Inferior parietal cortex (tissue), 1 donor: ENCODE results near the gene FMO5.
A peak's percentile ranks its signal among the peaks of the same experiment; 100 is the strongest.

ENCODE experiments used
- DNase-seq: peaks from one replicate; pipeline ENCODE4 v3.0.0-alpha.2; 2016; ENCODE audit errors: extremely low spot score

FMO5 gene, protein sequence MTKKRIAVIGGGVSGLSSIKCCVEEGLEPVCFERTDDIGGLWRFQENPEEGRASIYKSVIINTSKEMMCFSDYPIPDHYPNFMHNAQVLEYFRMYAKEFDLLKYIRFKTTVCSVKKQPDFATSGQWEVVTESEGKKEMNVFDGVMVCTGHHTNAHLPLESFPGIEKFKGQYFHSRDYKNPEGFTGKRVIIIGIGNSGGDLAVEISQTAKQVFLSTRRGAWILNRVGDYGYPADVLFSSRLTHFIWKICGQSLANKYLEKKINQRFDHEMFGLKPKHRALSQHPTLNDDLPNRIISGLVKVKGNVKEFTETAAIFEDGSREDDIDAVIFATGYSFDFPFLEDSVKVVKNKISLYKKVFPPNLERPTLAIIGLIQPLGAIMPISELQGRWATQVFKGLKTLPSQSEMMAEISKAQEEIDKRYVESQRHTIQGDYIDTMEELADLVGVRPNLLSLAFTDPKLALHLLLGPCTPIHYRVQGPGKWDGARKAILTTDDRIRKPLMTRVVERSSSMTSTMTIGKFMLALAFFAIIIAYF

DNA sequence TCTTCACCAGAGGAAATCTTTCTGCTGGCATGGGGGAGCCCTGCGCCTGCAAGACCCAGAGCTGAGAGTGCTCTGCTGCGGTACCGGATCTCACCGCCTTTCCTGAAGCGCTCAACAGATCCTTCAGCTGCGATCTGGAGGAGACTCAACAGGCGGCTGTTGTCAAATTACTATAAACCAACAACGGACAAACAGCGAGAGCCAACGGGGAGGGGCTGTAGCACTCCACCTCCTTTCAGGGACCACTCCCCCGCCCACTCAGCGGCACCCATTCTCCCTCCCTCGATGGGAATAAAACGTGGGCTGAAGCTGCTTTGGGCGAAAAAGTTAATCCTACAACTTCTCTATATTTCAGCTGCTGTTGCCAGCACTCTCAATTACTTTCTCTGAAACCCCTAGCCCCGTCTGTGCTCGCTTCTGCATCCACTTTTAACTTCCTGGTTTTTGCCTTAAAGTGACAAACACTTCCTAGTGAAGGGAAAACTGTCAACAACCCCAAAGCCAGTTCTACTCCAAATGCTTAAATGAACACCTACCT, at the start of gene FMO5:
TSS of gene FMO5 (minus strand) at position 147 of the 538 bp plus-strand sequence. CDS start 310 bp downstream, outside the sequence.
- DNase-seq: peak; percentile 34

DNA sequence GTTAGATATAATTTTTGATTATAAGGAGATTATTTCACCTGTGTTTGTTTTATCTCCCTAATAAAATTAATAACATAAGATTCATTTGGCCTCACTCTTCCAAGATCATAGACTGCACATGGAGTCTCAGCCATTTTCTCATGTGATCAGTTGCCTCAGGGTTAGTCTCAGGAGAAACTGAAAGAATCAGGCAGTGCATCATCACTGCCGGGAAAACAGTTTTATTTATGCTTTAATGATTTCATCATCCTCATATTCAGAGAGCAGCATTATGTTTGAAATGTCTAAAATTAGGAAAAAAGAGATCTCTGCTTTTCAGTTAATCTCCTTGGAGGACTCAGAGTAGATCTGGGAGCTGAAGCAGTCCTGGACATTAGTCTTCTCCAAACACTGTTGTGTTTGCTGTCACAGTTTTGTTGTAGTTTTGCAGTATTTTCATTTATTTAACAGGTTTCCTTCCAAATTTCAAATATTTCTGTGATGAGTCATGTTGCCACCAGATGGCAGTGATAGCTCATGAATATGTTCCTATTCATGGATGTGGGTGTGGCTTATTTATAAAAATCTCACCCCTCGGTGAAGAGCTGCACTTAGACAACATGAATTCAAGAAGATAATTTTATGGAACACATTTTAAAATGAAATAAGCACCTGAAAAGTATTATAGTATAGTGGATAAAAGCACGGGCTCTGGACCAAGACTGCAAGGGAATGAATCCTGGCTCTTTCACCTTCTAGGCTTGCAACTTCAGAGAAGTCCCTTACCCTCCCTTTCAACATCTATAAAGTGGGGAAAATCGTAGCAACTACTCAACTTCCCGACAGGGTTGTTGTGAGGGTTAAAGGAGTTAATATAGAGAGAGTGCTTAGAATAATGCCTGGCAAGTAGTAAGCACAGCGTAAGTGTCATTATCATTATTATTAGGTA, 48.5 kb upstream of the FMO5 start:
- DNase-seq: peak; percentile 77

DNA sequence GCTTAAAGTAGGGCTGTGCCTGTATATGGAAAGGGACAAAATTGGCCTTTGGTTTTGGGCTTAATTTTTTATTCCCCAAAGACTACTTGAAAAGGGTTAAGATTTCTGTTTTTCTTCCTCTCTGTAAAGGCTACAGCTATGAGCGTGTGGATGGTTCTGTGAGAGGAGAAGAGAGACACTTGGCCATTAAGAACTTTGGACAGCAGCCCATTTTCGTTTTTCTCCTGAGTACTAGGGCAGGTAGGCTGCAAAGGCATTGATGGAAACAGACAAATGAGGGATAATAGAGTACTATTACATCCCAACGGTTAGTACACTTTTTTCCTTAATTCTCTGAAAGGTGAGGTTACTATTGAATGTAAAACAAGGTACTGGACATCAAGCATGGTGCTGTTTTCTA, 46.9 kb upstream of the FMO5 start:
- DNase-seq: no peak

DNA sequence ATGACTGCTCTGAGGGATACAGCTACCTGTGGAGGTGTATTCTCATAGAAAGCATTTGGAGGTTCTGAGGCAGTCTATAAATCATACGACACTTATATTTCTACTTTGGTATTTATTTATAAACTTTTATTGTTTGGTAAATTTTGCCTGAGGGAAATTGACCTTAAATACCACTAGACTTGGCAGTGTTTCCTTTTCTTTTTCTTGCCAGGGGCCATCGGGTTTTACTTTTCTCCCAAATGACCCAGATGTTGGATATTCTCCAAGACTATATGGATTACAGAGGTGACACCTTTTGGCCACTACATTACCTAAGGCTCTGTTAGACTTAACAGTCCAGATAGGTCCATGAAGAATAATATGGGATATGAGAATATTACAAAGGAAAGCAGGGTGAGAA, 45.6 kb upstream of the FMO5 start:
- no peak for DNase-seq

DNA sequence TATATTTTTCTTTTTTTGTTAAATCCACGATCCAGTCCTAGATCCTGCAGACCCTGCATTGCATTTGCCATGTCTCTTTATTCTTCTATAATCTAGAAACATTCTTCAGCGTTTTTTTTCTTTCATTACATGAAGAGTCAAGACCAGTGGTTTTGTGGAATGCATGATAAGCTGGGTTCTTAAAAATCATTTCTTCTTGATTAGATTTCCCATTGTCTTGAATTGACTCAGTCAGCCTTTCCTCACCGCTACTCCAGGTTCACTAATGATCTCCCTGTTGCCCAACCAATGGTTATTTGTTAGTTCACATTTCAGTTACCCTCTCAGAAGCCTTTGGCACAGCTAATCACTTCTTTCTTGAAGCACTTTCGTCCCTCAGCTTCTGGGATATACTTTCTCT, 42.6 kb upstream of the FMO5 start:
- DNase-seq: no peak

DNA sequence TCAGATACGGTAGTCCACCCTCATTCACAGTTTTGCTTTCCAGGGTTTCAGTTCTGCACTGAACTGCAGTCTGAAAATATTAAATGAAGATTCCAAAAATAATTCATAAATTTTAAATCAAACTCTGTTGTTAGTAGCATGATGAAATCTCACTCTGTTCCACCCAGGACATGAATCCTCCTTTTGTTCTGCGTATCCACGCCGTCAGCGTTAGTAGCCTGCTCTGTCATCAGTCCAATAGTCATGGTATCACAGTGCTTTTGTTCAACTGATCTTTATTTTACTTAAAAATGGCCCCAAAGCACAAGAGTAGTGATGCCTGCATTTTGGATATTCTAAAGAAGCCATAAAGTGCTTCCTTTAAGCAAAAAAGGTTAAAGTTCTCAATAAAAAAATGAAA, 41.2 kb upstream of the FMO5 start:
- DNase-seq: peak; percentile 61

DNA sequence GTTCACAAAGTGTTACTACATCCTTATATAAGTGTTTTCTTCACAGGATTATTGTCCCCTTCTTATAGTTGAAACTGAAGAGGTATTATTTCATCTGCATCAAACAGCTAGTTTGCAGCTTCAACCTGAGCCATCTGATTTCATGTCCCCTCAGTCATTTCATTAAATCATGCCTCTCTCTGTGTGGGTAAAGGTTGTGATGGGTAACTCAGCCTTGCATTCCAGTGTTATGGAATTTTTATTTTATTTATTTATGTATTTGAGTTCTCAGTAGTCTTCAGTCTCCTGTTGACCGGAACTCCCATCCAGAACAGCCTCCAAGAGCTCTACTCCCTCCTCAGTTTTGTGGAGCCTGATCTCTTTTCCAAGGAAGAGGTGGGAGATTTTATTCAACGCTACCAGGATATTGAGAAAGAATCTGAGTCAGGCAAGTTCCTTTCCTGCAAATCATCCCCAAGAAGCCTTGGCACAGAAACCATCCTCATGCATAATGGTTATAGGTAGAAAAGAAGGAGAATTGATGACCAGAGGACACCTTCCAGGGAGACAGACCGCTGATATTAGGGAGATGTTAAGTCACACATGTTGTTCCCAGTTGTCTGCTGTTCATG, 39.1 kb upstream of the FMO5 start:
- DNase-seq: no peak

DNA sequence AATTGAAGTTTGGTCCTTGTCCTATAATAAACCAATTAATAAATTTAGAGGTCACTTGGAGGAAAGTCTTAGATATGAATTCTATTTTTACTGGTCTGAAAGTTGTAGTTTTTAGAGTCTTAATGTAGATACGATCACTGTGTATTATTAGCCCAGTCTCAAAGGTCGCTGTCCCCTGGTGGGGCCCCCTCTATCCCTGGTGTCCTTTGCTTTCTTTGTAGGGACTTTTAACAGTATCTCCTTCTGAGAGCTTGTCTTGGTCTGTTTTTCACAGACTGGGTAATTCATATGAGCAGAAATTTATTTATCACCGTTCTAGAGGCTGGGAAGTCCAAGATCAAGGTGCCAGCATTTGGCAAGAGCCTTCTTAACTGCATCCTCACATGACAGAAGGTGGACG, 35.8 kb upstream of the FMO5 start:
- no peak for DNase-seq

DNA sequence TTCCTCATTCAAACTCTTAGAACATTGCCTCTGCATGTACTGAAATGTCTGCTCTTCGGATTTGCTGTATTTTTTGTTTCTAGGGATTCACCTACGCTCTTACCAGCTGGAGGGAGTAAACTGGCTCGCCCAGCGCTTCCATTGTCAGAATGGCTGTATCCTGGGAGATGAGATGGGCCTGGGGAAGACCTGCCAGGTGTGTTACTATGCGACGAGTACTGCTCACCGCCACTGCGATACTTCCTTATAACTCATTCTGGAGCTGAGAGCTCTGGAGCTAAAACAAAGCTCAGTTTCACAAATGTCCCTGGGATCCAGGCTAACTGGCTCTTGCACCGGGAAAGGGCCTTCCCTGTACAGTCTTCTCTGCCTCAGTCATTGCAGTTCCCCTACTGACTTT, 27.4 kb upstream of the FMO5 start:
- no peak for DNase-seq

DNA sequence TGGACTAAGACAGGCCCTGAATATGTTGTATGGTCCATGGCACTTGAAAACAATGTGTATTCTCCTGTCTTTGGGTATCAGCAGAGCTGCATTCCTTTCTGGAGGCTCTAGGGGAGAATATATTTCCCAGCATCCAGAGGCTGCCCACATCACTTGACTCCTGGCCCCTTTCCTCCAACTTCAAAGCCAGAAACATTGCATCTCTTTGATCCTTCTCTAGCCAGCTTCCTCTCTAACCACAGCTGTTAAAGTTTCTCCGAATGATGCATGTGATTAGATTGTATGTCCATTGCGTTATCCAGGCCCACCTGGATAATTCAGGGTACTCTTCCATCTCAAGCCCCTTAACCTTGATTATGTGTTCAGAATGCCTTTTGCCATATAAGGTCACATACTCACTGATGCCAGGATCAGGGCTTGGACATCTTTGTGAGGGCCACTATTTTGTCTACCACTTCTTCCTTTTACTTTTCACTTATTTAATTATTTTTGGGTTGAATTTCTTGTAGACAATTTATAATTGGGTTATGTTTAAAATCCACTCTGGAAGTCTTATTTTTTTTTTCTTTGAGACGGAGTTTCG, 22.6 kb upstream of the FMO5 start:
- DNase-seq: no peak

DNA sequence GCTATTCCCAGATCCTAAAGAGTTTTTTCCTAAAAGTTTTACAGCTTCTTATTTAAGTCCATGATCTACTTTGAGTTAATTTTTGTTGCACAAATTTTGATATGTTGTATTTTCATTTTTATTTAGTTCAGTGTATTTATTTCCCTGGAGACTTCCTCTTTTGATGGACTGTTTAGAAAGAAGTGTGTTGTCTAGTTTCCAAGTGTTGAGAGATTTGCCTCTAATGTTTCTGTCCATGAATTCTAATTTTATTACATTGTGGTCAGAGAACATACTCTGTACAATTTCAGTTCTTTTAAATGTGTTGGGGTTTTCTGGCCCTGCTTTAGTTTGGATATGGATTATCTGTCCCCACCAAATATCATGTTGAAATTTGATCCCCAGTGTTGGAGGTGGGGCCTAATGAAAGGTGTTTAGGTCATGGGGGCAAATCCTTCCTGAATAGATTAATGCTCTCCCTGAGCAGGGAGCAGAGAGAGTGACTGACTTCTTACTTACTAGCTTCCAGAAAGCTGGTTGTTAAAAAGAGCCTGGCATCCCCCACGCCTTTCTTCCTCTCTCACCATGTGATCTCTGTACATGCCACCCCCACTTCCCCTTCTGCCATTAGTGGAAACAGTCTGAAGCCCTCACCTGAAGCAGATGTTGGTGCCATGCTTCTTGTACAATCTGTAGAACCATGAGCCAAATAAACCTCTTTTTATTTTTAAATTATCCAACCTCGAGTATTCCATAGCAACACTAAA, 21.9 kb upstream of the FMO5 start:
- DNase-seq: no peak

DNA sequence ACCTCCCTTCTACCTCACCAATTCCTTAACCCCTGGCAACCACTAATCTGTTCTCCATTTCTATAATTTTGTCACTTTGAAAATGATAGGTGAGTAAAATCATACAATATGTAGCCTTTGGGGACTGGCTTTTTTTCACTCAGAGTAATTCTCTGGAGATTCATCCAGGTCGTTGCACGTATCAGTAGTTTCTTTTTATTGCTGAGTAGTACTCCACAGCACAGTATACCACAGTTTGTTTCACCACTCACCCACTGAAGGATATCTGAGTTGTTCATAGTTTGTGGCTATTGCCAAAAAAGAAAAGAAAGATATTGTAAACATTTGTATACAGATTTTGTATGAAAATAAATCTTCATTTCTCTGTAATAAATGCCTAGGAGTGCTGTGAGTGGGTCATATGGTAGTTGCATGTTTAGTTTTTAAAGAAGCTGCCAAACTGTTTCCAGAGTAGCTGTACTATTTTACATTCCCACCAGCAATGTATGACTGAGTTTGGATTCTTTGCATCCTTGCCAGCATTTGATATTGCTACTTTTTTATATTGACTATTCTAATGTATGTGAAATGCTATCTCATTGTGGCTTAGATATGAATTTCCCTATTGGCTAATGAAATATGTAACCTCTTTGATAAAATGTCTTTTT, 21.0 kb upstream of the FMO5 start:
- DNase-seq: no peak

DNA sequence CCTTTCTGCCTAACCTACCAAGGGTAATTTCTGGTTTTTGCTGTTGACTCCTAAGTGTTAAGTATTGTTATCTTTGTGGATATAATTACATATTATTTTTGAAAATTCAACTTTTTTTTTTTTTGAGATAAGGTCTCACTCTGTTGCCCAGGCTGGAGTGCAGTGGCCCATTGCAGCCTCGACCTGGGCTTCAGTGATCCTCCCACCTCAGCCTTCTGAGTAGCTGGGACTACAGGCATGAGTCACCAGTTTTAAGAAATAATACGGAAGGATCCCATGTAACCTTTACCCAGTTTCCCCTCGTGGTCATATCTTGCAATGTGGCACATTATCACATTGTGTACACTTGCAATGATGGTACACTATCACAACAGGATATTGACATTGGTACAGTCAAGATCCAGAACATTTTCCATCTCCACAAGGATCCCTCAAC, 20.5 kb upstream of the FMO5 start:
- no peak for DNase-seq

DNA sequence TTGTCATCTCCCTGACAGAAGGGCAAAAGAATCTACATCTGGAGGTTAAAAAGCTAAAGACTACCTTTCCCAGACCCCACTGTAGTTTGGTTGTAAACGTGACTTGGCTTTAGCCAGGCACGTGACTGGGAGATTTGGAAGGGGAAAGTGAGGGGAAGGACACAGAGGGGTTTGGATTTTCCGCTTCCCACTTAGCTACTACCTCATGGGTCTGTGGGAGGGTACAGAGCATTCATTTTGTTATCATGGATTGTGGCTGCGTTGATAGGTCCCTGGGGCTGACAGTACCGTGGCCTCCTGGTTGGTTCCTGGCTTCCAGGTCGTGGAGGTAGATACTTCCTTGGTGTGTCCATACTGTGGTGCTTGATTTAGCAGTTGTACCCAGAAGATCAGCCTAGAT, 20.0 kb upstream of the FMO5 start:
- no peak for DNase-seq

DNA sequence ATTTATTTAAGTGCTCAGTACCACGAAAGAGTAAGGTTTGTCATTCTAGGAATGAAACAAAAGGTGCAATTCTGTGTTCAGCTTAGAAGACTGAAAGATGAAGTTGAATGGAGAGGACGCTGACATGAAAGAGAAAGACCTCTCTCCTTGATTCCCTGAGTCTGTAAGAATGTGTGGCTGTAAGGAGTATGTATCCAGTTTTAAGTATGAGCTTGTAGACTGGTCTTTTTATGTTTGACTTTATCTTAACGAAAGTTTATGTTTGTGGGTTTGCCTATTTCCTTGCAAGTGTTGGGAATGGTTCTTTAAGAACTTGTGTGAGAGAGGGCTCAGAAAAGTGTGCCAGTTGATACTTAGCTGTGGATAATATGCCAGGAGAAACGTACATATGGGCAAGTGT, 18.7 kb upstream of the FMO5 start:
- peak; percentile 19 for DNase-seq

DNA sequence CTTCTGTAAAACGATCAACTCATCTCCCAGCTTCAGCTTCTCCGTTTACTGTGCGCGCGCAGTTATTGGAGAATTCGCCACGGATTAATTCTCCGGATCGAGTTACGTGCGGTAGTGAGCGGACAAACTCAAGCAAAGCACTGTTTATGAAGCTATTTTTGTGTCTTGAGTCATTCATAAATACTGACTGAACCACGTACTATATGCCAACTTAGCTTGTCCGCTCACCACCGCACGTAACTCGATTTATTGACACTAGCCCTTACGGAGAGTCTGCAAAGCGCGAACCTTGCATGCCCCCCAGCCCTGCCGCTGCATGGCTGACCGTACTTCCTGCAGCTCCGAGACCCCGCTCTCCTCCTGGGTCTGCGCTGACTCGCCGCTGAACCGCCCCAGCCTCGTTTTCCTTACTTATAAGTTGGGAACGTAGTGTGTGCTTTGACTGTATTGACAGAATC, 18.1 kb upstream of the FMO5 start:
- no peak for DNase-seq

DNA sequence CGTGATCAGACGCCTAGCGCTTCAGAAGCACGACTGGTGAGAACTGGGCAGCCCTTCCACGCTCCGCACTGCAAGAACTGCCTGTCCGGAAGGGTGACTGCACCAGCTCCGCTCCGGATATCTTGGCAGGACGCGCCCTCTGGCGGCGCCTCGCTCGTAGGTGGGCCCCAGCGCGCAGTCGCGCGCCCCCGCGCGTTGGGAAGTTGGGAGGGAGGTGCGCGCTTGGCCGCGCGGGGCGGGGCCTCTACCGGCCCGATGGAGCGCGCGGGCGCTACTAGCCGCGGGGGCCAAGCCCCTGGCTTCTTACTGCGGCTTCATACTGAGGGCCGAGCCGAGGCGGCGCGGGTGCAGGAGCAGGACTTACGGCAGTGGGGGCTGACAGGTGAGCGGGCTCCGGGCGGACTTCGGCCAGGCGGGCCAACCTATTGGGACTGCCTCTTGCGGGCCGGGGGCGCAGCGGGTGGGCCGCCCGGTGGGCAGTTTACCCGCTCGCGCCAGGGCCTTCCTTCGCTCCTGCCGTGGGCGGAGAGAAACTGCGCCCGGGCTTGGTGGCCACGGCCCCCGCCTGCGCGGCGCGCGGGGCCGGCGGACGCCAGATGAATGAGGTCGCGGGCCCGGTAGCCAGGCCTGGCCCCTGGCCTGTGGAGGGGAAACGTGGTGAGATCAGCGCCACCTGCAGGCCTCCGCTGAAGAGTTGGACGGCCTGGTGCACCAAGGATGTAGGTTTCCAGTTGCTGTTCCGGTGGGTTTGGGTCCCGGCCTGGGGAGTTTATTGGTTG, 17.5 kb upstream of the FMO5 start, which contains the start of gene CHD1L:
TSS of gene CHD1L (plus strand) at position 236 of the 779 bp plus-strand sequence. CDS start at position 256, 20 bp downstream.
- peak; percentile 96 for DNase-seq

DNA sequence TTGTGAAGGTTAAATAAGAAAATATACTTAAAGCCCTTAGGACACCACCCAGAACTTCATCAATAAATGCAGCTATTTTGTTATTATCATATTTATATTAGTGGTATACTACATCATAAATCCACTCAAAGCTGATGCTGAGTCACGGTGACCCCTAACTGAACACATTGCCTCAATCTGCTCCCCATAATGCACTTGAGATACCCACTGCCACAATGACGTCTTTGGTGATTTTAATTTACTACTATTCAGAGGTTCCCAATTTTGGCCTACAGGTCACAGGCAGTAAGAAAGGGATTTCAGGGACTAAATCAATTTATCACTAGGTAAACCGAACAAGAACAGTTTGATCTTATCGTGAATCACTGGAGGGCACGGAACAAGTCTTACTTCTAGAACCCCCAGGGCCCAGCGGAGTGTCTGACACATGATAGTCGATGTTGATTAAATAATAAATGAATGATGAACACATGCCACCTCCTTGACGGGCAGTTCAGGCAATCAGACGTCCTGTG, 16.9 kb upstream of the FMO5 start:
- DNase-seq: peak; percentile 15
